ACHN (cell line): ENCODE results near the gene XXYLT1.

Experiments used
- DNase-seq: peaks from one replicate; pipeline ENCODE4 v3.0.0-alpha.2; 2015
- in situ Hi-C: cut with HindIII; loops from 2 replicates; pipeline ENCODE4 v1.10.0; 2017; ENCODE audit warnings: low sequenced_read_pairs, low pct_ligation_motif_present, low pct_unique_long_range_greater_than_20kb

XXYLT1 gene

DNA sequence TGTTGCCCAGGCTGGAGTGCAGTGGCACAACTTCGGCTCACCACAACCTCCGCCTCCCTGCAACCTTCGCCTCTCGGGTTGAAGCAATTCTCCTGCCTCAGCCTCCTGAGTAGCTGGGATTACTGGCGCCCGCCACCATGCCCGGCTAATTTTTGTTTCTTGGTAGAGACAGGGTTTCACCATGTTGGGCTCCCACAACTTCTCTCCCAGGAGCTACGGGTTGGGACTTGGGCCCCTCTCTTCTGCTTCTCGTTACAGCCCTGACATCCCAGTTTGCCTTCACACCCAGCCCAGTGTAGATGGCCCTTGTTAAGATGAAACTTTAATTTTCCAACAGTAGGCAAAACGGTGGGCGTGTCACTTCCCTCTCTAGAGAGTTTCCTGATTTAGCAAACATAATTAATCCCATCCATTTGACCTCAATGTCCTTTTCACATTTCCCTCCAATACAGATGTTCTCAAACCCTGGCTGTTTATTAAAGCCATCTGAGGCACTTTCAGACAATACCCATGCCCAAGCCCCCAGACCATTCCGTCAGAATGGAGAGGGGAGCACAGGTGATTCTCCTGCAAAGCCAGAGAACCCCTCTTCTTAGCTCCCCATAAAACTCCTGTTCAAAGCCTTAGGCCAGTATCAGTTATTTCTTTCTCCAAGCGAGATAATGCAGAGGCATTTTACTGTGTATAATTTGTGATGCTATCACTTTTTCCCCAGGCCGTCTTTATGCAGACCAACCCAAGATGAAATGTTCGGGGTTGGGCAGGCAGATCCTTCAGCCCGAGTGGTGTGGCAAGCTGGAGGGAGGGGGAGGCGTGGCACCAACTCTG is 245.7 kb downstream of the XXYLT1 start:
- in situ Hi-C loops, result no loop called here
- DNase-seq, result no peak

DNA sequence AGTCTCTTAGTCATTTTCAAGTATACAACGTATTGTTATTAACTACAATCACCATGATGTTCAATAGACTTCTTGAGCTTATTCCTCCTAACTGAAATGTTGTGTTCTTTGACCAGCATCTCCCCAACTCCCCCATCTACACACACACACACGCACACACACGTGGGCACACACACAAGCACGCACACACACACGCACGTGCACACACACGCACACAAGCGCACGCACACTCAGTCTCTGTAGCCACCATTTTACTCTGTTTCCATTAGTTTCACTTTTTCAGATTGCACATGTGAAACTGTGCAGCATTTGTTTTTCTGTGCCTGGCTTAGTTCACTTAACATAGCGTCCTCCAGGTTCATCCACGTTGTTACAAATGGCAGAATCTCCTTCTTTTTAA is 247.0 kb downstream of the XXYLT1 start:
- in situ Hi-C loops, result no loop called here

DNA sequence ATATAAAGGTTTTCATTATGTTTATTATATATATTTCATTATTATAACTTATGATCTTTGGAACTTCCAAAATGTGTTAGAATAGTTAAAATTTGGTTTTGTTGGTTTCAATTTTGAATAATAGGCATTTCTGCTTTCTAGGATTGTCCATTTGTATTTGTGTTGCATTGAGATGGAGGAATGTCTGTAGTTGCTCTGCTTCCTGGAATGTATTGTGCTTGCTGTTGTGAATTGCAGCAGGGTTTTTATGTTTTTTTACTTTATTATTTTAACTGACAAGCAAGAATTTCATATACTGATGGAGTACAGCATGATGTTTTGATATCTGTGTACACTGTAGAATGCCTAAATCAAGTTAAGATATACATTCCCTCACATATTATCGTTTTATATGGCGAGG is 247.4 kb downstream of the XXYLT1 start:
- no peak for DNase-seq
- in situ Hi-C loops, result no loop called here

More for the DNA sequence above, 247.0 kb downstream of the XXYLT1 start:
- DNase-seq, result no peak

DNA sequence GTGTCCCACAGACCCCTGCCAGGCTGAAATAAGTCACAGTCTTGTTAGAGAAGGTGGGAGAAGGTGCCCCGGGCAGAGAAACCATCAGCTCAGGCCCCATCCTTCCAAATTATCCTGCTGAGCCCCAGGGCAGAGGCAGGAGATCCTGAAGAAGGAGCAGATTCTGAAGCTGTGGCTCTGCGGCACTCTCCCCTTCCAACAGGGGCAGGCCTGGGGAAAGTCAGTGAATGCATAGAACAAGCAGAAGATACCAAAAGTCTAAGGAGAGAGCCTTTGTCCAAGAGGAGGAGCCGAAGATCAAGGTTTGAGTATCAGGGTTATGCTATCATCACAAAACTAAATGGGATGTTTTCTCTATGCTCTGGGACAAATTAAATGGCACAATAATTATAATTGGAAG is 249.3 kb downstream of the XXYLT1 start:
- no peak for DNase-seq
- in situ Hi-C loops, result no loop called here

DNA sequence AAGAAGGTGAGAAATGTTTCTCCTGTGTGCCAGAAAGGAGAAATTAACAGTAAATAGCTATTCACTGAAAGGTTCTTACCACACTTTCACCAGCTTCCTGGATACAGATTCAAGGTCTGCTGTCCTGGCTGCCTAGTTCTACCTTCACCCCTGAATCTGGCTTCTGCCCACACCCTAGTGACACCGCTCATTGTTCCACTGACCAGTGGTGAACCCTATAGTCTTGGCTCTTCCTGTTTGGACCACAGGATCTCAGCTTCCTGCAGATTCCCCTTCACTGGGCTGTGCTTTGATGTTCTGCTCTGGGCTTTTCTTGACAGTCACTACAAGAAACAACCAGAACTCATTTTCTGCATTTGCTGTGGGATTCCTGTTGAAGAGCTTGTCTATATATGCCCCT is 250.0 kb downstream of the XXYLT1 start:
- in situ Hi-C loops, result no loop called here
- no peak for DNase-seq

DNA sequence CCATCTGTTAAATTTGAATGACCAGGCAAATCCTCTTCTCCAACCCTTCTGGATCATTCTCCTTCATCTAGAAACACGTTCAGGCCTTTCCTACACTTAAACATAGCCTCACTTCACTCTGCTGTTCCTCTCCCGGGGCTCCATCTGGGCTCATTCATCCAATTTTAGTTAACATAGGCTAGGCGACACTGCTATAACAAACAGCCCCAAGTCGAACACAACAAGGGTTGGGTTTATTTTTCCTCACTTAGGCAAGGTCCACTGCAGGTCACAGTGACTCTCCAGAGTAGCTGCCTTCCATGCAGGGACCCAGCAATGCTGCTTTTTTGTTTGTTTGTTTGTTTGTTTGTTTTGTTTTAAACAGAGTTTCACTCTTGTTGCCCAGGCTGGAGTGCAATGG is 250.8 kb downstream of the XXYLT1 start:
- DNase-seq, result no peak
- in situ Hi-C loops, result no loop called here

DNA sequence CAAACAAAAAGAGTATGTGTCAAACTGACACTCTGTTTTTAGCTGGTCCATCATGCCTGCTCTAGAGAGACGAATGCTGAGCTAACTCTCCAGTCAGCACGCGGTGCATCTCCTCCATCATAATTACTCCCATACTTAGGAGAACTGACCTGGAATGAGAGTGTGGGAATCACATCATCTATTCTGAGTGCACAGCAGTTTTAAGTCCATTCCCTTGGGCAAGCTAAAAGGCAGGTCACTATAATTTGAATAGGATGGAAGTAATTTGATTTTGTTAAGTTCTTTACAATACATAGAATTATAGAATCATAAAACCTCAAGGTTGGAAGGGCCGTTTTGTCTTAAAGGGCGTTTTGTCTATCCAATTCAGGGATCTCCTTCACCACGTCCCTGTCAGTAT is 251.6 kb downstream of the XXYLT1 start:
- no peak for DNase-seq
- in situ Hi-C loops, result no loop called here
